ENCODE measurements around the gene BBS12. TPM values are rescaled to one million over a fixed set of nuclear protein-coding genes. Genes with fewer than 3 reads are reported as not detected.

Gene BBS12
- 10 to 100 TPM; 10.3 to 15.2 (median 12.3) TPM for total RNA-seq

DNA sequence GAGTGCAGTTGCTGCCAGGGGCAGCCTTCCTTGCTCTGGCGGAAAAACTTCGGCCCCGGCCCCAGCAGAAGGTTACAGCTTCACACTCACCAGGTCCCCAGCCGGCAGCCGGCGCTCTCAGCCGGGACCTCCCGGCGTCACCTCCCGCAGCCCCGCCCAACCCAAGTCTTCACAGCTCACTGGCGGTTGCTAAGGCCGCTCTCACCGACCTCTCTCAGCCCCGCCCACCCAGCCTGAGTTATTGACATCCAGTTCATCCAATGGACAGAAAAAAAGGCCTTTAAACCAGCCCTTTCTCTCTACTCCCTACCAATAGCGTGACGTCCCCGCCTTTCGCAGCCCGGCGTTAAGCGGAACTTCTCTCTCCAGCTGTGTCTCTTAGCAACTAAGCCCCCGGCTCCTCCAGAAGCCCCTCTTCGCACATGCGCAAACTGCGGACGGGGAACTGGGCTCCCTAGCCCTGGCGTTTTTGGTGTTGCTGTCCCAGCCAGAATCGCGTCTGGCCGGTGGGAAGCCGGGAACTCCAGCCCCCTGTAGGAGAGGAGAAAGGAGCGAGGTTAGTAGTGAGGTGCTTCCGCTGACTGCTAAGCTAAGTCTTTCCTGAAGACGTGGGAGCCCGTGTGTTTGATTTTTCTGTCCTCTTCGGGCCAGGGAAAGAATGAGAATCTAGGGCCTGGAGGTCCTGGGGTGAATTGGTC, at the start of gene BBS12:
BBS12 (plus strand) TSS at position 376 of the 698 bp plus-strand sequence. CDS start 9,189 bp downstream, outside the sequence.
- H3K4me1 ChIP-seq: peaks cover 10 to 31% of the 10 kb centered on the region in 2 donors
- peak; percentile 100 for DNase-seq
- no peaks in the 10 kb centered on the region for H3K9me3 ChIP-seq
- 0% methylated on average over 36 to 37 of the region's 37 CpGs for WGBS, 2 donors
- H3K27me3 ChIP-seq: no peaks in the 10 kb centered on the region
- intact Hi-C loops (cut with DNase I): no loop called here
- TF ChIP-seq, protein P1, sequence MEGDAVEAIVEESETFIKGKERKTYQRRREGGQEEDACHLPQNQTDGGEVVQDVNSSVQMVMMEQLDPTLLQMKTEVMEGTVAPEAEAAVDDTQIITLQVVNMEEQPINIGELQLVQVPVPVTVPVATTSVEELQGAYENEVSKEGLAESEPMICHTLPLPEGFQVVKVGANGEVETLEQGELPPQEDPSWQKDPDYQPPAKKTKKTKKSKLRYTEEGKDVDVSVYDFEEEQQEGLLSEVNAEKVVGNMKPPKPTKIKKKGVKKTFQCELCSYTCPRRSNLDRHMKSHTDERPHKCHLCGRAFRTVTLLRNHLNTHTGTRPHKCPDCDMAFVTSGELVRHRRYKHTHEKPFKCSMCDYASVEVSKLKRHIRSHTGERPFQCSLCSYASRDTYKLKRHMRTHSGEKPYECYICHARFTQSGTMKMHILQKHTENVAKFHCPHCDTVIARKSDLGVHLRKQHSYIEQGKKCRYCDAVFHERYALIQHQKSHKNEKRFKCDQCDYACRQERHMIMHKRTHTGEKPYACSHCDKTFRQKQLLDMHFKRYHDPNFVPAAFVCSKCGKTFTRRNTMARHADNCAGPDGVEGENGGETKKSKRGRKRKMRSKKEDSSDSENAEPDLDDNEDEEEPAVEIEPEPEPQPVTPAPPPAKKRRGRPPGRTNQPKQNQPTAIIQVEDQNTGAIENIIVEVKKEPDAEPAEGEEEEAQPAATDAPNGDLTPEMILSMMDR (IDR thresholded peaks at IDR 0.05): peak in 1 of 6 experiments; percentile 25
- peak in 1 of 2 donors; percentile 86 for TF ChIP-seq POLR2A (IDR thresholded peaks at IDR 0.05)
- H3K36me3 ChIP-seq: no peaks in the 10 kb centered on the region
- peak within 1 kb of the TSS; percentile 5 to 49 (median 41) for H3K4me3 ChIP-seq (replicated peaks in 1 of 3)
- H3K27ac ChIP-seq: peak within 1 kb of the TSS; percentile 85 to 95 (median 87)

DNA sequence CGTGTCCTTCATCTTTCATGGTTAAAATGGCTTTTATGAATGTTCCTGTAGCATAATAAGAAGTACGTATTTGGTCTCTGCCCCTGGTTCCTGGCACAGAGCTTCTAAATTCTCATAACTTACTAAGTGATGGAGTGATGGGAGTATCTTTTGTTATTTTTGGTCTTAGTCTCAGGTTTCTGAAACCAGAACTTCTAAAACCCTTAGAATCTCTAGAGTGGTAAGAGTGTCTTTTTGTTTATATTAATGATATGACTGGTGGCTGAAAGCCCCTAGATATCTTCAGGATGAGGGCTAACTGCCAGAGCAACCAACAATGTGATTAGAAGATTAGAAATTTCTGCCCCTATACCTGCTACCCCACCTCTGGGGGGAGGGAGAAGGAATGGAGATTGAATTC, 45.8 kb upstream of the BBS12 start:
- H3K4me3 ChIP-seq (replicated peaks in 1 of 3): no peak overlapping the region
- no peaks in the 10 kb centered on the region for H3K27me3 ChIP-seq
- H3K4me1 ChIP-seq: no peaks in the 10 kb centered on the region
- intact Hi-C loops (cut with DNase I): no loop called here
- DNase-seq: no peak
- no peaks in the 10 kb centered on the region for H3K36me3 ChIP-seq
- H3K27ac ChIP-seq: no peak overlapping the region
- TF ChIP-seq, protein P1 (IDR thresholded peaks at IDR 0.05): no peak
- TF ChIP-seq POLR2A (IDR thresholded peaks at IDR 0.05): no peak
- 88 to 94% methylated on average over 2 of the region's 2 CpGs for WGBS, 2 donors
- H3K9me3 ChIP-seq: no peaks in the 10 kb centered on the region

DNA sequence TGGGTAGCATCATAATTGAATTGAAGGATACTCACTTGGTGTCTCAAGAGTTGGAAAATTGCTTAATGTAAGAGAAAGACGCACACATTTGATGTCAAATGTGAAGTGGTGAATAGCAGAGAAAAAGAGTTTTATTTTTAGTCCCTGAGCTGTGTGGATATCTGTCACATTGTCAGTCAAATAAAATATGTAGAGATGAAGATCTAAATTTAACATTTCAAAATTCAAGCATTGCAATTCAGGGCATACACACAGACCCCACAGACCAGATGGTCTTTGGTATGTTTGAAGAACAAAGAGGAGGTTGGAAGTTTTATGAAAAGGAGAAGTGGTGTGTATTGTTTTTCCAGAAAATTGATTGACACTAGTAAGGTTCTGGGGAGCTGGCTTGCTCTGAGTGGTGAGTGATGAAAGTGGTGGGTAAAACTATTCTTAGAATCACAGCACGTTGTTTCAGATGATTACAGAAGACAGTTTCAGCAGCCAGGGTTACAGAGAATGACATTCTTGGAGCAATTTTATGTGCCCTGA, 44.9 kb upstream of the BBS12 start:
- no peaks in the 10 kb centered on the region for H3K9me3 ChIP-seq
- 58 to 66% methylated on average over 2 of the region's 2 CpGs for WGBS, 2 donors
- H3K27me3 ChIP-seq: no peaks in the 10 kb centered on the region
- intact Hi-C loops (cut with DNase I): no loop called here
- H3K4me3 ChIP-seq (replicated peaks in 1 of 3): no peak overlapping the region
- no peaks in the 10 kb centered on the region for H3K36me3 ChIP-seq
- H3K4me1 ChIP-seq: no peaks in the 10 kb centered on the region
- TF ChIP-seq, protein P1 (IDR thresholded peaks at IDR 0.05): no peak
- TF ChIP-seq POLR2A (IDR thresholded peaks at IDR 0.05): no peak
- no peak overlapping the region for H3K27ac ChIP-seq
- no peak for DNase-seq

DNA sequence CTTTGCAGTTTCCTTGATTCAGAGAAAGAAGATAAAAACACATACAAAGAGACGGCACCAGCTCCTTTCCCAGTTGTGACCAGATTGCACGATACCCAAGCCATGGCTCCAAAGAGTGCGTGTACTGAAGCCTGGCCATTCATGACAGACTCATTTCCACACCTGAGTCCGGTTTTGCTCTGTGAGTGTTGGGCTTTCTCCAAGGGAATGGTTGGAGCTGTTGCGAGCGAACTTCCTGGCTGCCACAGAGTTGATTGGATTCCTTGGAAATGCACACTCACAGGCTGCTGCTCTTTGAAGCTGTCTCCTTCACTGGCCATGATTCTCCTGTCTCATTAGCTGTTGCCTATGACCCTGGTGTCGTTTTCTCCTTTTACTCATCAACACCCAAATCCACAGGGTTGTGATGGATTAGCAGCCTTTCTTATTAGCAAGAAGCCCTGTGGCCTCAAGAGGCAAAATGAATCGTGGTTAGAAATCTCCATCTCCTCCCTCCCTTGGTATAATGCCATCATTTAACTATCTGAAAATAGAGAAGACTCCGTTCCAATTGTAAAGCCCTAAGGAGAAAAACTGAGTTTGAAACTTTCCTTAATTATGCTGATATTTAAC, 43.9 kb upstream of the BBS12 start:
- no peak overlapping the region for H3K4me3 ChIP-seq (replicated peaks in 1 of 3)
- 57 to 62% methylated on average over 9 of the region's 9 CpGs for WGBS, 2 donors
- intact Hi-C loops (cut with DNase I): no loop called here
- H3K27ac ChIP-seq: no peak overlapping the region
- DNase-seq: no peak
- TF ChIP-seq, protein P1 (IDR thresholded peaks at IDR 0.05): no peak
- no peak for TF ChIP-seq POLR2A (IDR thresholded peaks at IDR 0.05)
- H3K27me3 ChIP-seq: no peaks in the 10 kb centered on the region
- no peaks in the 10 kb centered on the region for H3K36me3 ChIP-seq
- H3K4me1 ChIP-seq: no peaks in the 10 kb centered on the region
- H3K9me3 ChIP-seq: no peaks in the 10 kb centered on the region

DNA sequence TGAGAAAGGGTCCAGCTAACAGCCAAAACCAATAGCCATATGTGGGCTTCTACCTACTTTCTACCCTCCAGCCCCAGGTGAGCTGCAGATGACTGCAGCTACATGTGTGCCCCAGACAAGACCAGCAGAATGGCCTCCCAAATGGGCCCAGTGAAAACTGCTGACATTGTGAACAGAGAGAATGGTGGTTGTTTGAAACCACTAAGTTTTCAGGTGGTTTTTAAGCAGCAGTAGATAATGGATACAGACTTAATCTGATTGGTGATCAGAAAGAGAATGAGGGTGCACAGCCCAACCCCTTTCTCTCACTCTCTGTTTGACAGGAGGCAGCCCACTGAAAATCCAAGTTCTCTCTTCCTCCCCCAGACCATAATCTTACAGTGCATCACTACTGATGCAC, 42.5 kb upstream of the BBS12 start:
- Histone ChIP-seq H3K4me1 (no peaks in the 10 kb centered on the region), H3K36me3 (no peaks in the 10 kb centered on the region), H3K4me3 (replicated peaks in 1 of 3) (no peak overlapping the region), H3K27ac (no peak overlapping the region), H3K9me3 (no peaks in the 10 kb centered on the region), H3K27me3 (no peaks in the 10 kb centered on the region)
- DNase-seq: no peak
- intact Hi-C loops (cut with DNase I): no loop called here
- TF ChIP-seq, protein P1 (IDR thresholded peaks at IDR 0.05): no peak
